ENCODE results near the gene PHF21A.

- TF ChIP-seq, protein P1, sequence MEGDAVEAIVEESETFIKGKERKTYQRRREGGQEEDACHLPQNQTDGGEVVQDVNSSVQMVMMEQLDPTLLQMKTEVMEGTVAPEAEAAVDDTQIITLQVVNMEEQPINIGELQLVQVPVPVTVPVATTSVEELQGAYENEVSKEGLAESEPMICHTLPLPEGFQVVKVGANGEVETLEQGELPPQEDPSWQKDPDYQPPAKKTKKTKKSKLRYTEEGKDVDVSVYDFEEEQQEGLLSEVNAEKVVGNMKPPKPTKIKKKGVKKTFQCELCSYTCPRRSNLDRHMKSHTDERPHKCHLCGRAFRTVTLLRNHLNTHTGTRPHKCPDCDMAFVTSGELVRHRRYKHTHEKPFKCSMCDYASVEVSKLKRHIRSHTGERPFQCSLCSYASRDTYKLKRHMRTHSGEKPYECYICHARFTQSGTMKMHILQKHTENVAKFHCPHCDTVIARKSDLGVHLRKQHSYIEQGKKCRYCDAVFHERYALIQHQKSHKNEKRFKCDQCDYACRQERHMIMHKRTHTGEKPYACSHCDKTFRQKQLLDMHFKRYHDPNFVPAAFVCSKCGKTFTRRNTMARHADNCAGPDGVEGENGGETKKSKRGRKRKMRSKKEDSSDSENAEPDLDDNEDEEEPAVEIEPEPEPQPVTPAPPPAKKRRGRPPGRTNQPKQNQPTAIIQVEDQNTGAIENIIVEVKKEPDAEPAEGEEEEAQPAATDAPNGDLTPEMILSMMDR (IDR thresholded peaks at IDR 0.05): peak; percentile 12
- TF ChIP-seq EZH2 (IDR thresholded peaks at IDR 0.05) (no peak), EZH2phosphoT487 (IDR thresholded peaks at IDR 0.05) (no peak)
Measured at GRCh38 chr11:46075928-46076327, 45.3 kb downstream of the PHF21A start.

Data from neural progenitor cell (in vitro differentiated cells).